Nucleus accumbens (tissue), 56 donors: ENCODE measurements around the gene UNC5C.
A peak's percentile ranks its signal among the peaks of the same experiment; 100 is the strongest.
"Not testable (repeated sequence)": the region's sequence is repeated elsewhere in the genome, so short reads cannot be mapped to it uniquely, and the experiment has no call there.

Source experiments
- DNase-seq, 56 donors: peaks; one replicate each; lab custom pipeline; 2025; lab: John Stamatoyannopoulos, UW

Gene UNC5C

DNA sequence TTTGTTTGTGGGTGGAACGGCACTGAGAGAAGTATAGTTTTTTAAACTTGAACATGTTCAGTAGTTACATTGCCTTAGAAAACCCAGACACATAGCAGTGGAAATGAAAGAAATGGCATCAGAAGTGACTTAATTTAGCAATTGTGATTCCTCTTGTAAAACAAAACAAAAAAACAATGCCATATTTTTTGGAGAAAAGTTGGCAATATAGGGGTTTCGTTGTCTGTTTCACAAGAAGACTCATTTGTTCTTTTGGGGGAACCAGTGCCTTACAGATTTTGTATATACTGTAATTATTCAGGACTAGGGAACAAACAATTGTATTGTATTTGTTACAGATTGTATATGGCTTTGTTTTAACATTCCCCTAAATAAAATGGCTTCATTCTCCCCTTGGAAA is 390.7 kb downstream of the UNC5C start:
- no peak for DNase-seq

DNA sequence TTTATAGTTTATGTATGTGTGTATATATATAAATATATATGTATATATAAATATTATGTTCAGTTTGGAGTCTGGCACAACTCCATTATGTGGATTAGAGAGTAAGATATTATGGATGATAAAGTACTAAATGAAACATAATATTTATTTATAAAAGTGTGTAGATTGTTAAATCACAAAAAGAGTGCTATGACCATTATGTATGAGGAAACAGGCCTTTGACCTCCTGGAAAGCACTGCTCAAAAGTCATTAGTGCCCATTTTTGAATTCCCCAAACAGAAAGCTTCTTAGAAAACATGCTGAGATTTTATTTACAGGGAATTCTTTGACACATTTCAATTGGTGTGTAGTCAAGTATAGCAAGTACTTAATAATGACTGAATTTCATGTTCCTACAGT is 391.2 kb downstream of the UNC5C start:
- no peak for DNase-seq

DNA sequence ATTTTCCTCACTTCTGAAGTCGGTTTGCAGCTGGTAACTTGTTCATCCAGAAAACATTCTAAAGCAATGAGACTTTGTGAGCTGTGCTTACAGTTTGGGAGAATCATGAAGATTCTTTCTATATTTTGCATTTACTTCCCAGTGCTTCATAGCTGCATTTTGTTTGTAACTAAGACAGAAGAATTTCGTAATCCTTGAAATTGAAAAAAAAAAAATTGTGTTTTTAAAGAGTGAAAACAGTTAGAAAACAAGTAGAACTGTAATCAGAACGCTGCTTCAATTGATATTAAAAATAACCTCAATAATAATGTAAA is 392.4 kb downstream of the UNC5C start:
- no peak for DNase-seq

DNA sequence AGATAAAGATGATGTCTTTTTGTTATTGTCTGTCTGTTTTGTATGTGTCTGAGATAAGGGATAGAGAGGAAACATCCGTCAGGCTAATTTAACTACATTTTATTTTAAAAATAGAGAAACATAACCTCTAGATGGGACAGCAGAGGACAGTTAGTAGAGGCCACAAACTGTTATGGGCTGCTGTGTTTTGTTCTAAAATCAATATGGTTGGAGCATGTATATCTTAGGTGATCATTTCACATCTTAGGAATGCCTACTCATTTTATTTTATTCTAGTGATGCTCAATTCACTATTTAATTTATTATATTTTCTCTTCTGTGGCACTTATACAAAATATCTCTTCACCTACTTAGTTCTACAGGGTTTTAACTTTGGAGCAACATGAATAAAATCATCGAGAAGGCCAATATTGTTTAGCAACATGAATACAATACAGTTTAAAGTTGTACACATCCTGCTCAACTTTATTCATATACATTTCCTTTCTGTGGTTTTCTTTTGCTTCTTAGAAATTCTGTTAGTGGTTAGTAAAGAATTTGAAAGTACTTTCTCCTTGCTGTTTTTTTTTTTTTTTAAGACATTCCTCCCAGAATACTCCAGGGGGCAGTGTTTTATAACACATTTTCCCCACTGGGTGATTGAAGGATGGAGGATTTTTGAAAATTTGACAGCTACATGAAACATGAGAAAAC is 392.9 kb downstream of the UNC5C start:
- no peak for DNase-seq

DNA sequence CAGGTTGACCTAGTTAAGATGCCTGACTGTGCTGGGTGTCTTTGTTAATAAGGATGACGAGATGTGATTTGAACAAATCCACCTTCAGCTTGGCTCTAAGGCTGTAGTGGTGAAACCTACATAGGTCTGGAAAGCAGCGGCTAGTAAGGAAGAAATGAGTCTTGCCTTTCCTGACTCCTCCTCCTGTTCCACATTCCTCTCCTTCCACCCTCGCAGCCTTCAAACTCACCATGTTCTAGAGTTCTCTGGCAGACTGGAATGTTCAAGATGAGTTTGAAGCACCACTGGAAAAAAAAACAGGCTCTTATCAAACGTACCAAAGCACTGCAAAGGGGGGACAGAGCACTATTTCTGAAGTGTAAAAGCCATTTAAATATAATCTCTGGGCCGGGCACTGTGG is 395.6 kb downstream of the UNC5C start:
- DNase-seq = no peak

DNA sequence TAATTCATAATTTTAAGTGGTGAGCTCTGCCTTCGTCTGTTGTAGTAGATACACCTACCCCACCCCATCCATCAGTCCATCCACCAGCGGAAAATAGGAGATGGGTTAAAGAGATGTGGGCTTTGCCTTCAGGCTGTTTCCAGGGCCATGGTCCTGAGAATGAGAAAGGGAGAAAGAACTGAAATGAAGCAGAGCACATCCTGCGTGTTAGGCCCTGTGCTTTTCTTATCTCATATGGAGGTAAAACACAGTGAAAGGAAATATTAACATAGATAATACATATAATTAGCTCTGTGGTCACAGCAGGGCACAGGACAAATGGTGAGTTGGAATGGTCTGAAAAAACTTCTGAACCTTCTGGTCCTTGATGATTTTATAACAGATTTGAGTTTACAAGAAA is 397.5 kb downstream of the UNC5C start:
- DNase-seq = no peak

DNA sequence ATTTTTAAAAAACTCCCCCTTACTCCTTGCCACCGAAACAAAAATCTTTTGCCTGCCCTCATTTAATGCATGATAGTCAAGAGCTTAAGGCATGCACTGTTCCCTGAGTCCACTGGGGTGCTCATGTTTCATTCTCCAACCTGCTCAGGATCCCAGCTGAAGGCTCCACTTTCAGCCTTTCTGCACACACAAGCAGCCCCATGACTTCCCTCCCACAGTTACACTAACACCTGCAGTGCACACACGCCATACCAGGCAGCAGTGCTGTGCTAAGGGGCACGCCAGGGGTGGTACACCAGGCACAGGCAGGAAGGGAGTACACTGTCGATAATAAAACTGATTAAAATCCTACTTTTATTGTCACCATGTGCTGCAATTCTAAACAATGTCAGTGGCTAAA is 405.8 kb downstream of the UNC5C start:
- no peak for DNase-seq

DNA sequence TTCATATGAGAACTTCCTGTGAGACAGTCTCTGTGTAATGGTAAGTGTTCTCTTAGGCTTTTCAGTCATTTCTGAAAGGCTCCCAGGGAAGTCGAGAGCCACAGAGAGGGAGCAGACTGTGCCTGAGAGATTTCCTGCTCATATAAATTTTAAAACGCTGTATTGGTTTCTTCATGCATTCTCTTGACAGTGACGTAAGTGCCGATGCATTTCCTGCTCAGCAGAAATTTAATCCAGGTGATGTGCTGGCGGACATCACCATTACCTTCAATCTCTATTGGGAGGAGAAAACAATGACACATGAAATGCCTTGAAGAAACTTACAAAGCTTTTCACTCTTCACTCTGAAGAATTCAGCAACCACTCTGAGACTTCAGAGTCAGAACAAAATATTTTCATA is 407.4 kb downstream of the UNC5C start:
- no peak for DNase-seq

DNA sequence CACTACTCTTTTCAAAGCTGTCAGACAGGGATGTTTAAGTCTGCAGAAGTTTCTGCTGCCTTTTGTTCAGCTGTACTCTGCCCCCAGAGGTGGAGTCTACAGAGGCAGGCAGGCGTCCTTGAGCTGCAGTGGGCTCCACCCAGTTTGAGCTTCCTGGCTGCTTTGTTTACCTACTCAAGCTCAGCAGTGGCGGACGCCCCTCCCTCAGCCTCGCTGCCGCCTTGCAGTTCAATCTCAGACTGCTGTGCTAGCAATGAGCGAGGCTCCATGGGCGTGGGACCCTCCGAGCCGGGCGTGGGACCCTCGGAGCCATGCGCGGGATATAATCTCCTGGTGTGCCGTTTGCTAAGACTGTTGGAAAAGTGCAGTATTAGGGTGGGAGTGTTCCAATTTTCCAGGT is 409.3 kb downstream of the UNC5C start:
- not testable (repeated sequence) for DNase-seq

DNA sequence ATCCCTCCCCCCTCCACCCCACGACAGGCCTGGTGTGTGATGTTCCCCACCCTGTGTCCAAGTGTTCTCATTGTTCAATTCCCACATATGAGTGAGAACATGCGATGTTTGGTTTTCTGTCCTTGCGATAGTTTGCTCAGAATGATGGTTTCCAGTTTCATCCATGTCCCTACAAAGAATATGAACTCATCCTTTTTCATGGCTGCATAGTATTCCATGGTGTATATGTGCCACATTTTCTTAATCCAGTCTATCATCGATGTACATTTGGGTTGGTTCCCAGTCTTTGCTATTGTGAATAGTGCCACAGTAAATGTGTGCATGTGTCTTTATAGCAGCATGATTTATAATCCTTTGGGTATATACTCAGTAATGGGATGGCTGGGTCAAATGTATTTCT is 414.8 kb downstream of the UNC5C start:
- not testable (repeated sequence) for DNase-seq

DNA sequence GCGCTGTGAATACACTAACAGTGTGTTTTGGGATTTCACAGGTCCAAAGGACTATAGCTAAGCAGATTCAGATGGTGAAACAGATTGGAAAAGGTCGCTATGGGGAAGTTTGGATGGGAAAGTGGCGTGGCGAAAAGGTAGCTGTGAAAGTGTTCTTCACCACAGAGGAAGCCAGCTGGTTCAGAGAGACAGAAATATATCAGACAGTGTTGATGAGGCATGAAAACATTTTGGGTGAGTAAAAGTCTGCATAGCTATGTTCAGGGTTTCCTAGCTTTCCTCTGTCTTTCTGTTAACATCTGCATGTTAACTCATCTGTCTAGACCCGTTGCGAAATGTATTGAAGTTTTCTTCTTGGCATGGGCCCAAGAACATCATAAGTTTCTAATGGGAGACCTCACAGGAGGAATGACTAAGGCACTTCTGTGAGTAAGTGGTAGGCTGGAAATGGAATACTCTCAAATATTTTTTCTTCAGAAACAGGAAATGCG is 418.9 kb downstream of the UNC5C start:
- DNase-seq = no peak

DNA sequence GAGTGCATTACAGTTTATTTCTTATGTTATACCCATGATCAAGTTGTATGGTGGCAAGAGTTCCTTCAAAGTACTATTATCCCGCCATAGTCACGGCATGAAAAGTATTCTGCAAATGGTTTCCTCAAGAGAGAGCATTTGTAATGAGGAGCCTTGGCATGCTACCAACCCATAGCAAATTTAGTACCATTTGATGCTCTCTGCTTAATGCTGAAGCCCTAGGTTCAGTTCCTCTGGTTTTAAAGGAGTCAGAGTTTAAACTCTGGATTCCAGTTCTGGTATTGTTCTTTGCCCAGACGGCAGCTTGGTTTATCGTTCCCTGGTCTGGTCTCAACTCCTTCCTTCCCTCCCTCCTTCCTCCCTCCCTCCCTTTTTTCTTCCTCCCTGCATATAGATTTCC is 419.7 kb downstream of the UNC5C start:
- no peak for DNase-seq

DNA sequence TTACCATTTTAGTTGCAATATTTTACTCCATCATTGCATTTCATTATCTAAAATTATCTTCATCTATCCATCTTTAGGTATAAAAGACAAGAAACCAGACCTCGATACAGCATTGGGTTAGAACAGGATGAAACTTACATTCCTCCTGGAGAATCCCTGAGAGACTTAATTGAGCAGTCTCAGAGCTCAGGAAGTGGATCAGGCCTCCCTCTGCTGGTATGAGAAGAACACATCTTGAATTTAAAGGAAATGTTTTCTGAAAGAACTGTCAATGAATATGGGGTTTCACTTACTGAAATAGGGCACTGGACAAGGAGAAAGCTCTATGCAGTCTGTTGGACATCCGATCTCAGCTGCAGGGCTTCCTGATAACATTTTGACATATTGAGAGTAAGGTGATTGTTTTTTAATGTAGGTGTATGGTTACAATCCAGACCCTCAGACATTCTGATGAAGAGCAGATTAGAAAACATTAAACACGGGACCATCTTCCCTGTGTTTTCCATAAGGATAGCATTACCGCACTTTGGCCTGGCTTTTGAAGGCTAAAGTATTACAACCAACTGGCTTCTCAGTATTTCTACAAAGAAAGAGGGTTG is 423.8 kb downstream of the UNC5C start:
- peak in 13 of 56 donors; percentile 0 to 37 (median 9) for DNase-seq

DNA sequence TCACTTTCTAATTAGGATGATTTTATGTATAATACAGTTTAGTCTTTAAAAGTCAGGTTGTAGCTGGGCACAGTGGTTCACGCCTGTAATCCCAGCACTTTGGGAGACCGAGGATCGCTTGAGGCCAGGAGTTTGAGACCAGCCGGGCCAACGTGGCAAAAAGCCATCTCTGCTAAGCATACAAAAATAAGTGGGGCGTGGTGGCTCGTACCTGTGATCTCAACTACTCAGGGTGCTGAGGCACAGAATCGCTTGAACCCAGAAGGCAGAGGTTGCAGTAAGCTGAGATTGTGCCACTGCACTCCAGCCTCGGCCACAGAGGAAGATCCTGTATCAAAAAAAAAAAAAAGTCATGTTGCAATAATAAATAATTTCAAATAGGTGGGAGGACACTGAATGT is 426.8 kb downstream of the UNC5C start:
- no peak for DNase-seq

DNA sequence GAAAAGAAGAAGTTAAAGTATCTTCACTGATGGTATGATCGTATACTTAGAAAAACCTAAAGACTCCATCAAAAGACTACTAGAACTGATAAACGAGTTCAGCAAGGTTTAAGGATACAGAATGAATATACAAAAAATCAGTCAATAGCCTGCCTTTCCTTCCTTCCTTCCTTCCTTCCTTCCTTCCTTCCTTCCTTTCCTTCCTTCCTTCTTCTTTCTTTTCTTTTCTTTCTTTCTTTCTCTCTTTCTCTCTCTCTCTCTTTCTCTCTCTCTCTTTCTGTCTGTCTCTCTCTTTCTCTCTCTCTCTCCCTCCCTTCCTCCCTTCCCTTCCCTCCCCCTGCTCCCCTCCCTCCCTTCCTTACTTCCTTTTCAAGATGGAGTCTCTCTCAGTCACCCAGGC is 428.3 kb downstream of the UNC5C start:
- no peak for DNase-seq

DNA sequence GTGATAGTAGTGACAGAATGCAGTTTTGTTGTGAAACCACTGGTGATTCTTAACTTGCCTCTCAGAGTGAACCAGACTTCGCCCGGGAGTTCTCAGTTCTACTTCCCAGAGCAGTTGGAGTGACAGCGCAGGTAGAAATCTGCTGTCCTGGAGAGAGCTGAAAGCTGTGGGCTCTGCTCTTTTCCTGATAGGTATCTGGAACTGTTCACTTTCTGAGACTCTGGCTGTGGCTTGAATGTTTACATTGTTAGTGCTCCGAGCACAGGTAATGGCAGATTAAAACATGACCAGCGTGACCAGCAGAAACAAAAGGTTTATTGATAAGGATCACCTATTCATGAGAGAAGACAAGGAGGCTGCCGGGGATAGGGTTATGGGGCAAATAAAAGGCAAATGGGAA is 430.3 kb downstream of the UNC5C start:
- no peak for DNase-seq

DNA sequence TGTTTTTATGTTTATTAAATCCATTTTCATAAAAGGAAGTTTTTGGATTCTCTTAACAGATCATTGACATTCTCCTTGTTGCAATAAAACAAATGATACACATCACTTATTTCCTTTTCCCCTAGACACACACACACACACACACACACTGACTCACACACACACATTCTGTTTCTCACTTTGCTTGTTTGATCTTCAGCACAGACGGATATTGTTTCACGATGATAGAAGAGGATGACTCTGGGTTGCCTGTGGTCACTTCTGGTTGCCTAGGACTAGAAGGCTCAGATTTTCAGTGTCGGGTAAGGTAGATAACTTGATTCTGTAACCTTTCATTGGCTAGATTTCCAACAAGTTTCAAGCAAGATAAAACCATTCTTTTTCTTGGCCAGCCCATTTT is 434.3 kb downstream of the UNC5C start:
- no peak for DNase-seq
